ENCODE data around the gene AGBL4. TPM values are rescaled to one million over a fixed set of nuclear protein-coding genes. Genes with fewer than 3 reads are reported as not detected.

The AGBL4 gene
- total and polyA plus RNA-seq, 2 of the 4 experiments (the other 2 are of a cell fraction): not detected

GRCh38 chr1:49190138-49190537 lies 833.6 kb downstream of the AGBL4 start:
- Histone ChIP-seq H3K4me2 (ENCODE audit: low read depth, low read length) (no peak overlapping the region), H3K9me3 (ENCODE audit: control insufficient read depth, insufficient read depth, low read length) (peaks cover 5% of the 10 kb centered on the region), H4K5ac (ENCODE audit: low read depth, low read length) (no peak overlapping the region), H2BK15ac (ENCODE audit: low read depth, low read length) (no peak overlapping the region), H3K27ac (ENCODE audit: insufficient read depth, low read length) (no peak overlapping the region), H4K91ac (ENCODE audit: insufficient read depth, low read depth, low read length) (no peak overlapping the region), H4K20me1 (ENCODE audit: insufficient read depth, low read length) (no peaks in the 10 kb centered on the region), H3K56ac (ENCODE audit: extremely low read depth, insufficient read depth, low read length) (no peak overlapping the region), H3K27me3 (ENCODE audit: control insufficient read depth, insufficient read depth, low read length) (no peaks in the 10 kb centered on the region), H2AK5ac (ENCODE audit: low read depth, low read length) (no peak overlapping the region), H3K14ac (replicated peaks; ENCODE audit: low read depth, low read length) (no peak overlapping the region), H3K4ac (ENCODE audit: low read depth, low read length) (no peak overlapping the region), H2BK5ac (ENCODE audit: low read depth, low read length, poor library complexity, severe bottlenecking) (no peak overlapping the region), H4K8ac (ENCODE audit: low read depth in 2 of 2, low read length in 2 of 2) (no peak overlapping the region), H3K9ac (ENCODE audit: low read depth, low read length) (no peak overlapping the region), H3K79me1 (ENCODE audit: low read depth in 1 of 2, low read length in 2 of 2) (no peaks in the 10 kb centered on the region), H3K9me1 (ENCODE audit: insufficient read depth, low read length) (no peaks in the 10 kb centered on the region), H2AK9ac (replicated peaks; ENCODE audit: low read depth, low read length, poor library complexity) (no peak overlapping the region), H3K23ac (ENCODE audit: low read depth, low read length) (no peak overlapping the region), H3K4me1 (ENCODE audit: control insufficient read depth, insufficient read depth, low read length) (no peaks in the 10 kb centered on the region), H2BK20ac (ENCODE audit: low read depth, low read length) (no peak overlapping the region), H3K4me3 (ENCODE audit: insufficient read depth, low read depth, low read length) (no peak overlapping the region), H3K18ac (ENCODE audit: low read depth, low read length) (no peak overlapping the region), H3K36me3 (ENCODE audit: control insufficient read depth, insufficient read depth, low read length) (no peaks in the 10 kb centered on the region), H2BK120ac (ENCODE audit: low read depth, low read length) (no peak overlapping the region), H2AFZ (replicated peaks; ENCODE audit: low read length, poor library complexity) (no peak overlapping the region)
- no peak for ATAC-seq (ENCODE audit: low read depth)
- POLR2A ChIA-PET (ENCODE audit: unreplicated experiment): no interaction called here
- in situ Hi-C loops (cut with MboI; ENCODE audit: low sequenced_read_pairs) (no loop called here), dilution Hi-C loops (cut with HindIII; ENCODE audit: low sequenced_read_pairs, unreplicated experiment) (no loop called here), intact Hi-C loops (cut with micrococcal nuclease) (no loop called here)
- no CpG with 5 or more reads among the region's 1 CpG for WGBS, 2 experiments (ENCODE audit: extremely low coverage in 2 of 2, insufficient read length in 1 of 2)
- no TSS peak for BruUV-seq (replicated peaks)
- no peak for DNase-seq
- TF ChIP-seq MXI1 (IDR thresholded peaks at IDR 0.05; ENCODE audit: borderline replicate concordance, low read depth, low read length) (no peak), NFE2L2 (IDR thresholded peaks at IDR 0.05; ENCODE audit: low read depth, low read length) (no peak), SMC3 (IDR thresholded peaks at IDR 0.05; ENCODE audit: low read depth, low read length) (no peak), USF2 (IDR thresholded peaks at IDR 0.05; ENCODE audit: low read depth, low read length) (no peak), BHLHE40 (IDR thresholded peaks at IDR 0.05; ENCODE audit: low read depth, low read length) (no peak), MAFK (IDR thresholded peaks at IDR 0.05; ENCODE audit: low read depth, low read length) (no peak), MAZ (IDR thresholded peaks at IDR 0.05; ENCODE audit: borderline replicate concordance, low read depth, low read length) (no peak), POLR2A (IDR thresholded peaks at IDR 0.05; ENCODE audit: low read depth, low read length) (no peak), CTCF (conservative IDR thresholded peaks at IDR 0.05; ENCODE audit: low read depth, low read length) (no peak), RCOR1 (IDR thresholded peaks at IDR 0.05; ENCODE audit: insufficient replicate concordance, low read length) (no peak), ELK1 (IDR thresholded peaks at IDR 0.05; ENCODE audit: borderline replicate concordance, low read depth, low read length) (no peak), CHD1 (IDR thresholded peaks at IDR 0.05; ENCODE audit: low read depth, low read length) (no peak), RFX5 (IDR thresholded peaks at IDR 0.05; ENCODE audit: low read depth, low read length) (no peak)
- CTCF ChIA-PET: no interaction called here
